Right ventricle myocardium inferior (tissue), 1 donor: ENCODE results near the gene ZBTB40. TPM values are rescaled to one million over a fixed set of nuclear protein-coding genes. Genes with fewer than 3 reads are reported as not detected.

Experiments used
- ATAC-seq: fragments of 200-7000 bp; cut with Tn5 transposase; one replicate; pipeline ENCODE4 v1.9.1; 2020; ENCODE audit warnings: mild to moderate bottlenecking, moderate library complexity
- DNase-seq: peaks from one replicate; pipeline ENCODE4 v3.0.0; 2021; ENCODE audit errors: missing footprints
- intact Hi-C: fragments of 100-400 bp; cut with DNase I; formaldehyde crosslinking; loops from one replicate; pipeline ENCODE4 v1.11.0; 2022
- total RNA-seq: library from RNA; stranded (reverse); fragmentation: NEBNext Ultra II Directional; extraction: Animal tissue kit (Norgen Biotek cat#: 25700); gene quantifications from one replicate; pipeline ENCODE4 v1.2.1, GENCODE V29; 2021
- donor health status: DM: no; HTN: yes; CAD: no; lungs with severe emphysema.

The ZBTB40 gene
- total RNA-seq, 1 donor from 2014 or later: 17.9 TPM

DNA sequence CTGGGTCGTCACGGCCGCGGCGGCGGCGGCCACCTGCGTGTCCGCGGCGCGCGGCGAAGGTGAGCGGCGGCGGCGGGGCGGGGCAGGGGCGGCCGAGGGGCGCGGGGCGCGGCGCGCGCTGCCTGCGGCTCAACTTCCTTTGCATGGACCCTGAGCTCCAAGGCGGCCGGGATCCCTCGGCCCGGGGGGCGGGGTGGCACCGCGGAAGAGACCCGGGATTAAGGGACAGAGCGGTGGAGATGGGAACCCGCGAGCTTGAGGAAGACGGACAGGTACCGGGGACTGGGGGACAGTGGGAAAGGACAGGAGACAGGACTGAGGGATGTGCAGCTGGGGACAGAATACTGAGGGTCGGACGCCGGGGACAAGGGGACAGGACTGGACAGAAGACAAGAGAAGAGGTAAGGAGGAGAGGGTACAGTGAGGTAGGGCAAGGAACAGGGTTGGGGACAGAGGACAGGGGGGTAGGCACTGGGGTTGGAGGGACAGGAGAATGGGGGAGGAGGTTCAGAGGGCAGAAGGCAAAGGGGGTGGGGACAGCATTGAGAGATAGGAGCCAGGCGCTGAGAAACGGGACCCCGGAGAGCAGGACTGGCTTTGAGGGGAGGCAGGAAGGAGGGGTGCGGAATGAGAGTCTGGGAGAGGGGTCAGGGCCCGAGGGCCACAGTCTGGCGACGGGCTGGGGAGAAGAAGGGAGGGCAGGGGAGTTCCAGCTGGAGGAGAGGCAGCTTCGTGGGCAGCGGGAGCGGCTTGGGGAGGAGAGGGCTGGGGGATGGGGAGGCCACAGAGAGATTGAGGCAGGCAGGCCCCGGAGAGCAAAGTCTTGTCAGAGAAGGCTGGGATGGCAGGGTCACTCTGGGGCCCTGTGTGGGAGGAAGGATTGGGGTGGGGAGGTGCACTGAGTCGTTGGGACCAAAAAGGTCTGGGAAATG lies 112.3 kb downstream of the ZBTB40 start:
- no peak for DNase-seq
- no peak for ATAC-seq
- intact Hi-C loops: no loop called here

- DNase-seq (no peak), ATAC-seq (no peak)
- intact Hi-C loops: no loop called here
These were observed 114.5 kb downstream of the ZBTB40 start for GRCh38 chr1:22566161-22566560.

- ATAC-seq (no peak), DNase-seq (no peak)
- intact Hi-C loops: no loop called here
These were observed 115.5 kb downstream of the ZBTB40 start for GRCh38 chr1:22567197-22567596.

DNA sequence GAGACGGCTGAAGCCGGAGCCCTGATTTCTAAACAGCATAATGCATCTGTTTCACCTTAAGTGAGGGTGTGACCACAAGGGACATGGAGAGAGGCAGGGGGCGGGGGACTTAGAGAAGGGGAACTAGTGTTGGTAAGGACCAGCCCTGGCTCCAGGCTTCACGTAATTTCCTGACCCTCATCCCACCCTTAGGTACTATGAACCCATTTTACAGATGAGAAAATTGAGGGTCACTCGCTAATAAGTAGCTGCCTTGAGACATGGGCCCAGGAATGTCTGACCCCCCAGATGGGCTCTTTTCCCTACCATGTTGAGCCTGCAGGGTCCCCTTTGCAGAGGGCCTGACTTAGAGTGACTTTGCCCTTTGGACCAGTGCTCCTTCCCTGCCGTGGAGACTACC lies 116.3 kb downstream of the ZBTB40 start:
- intact Hi-C loops: no loop called here
- DNase-seq: no peak
- no peak for ATAC-seq

- intact Hi-C loops: no loop called here
- ATAC-seq (no peak), DNase-seq (no peak)
These were observed 117.6 kb downstream of the ZBTB40 start for GRCh38 chr1:22569269-22569668.

GRCh38 chr1:22570140-22570909 lies 118.7 kb downstream of the ZBTB40 start:
- no peak for ATAC-seq
- intact Hi-C loops: no loop called here
- no peak for DNase-seq

DNA sequence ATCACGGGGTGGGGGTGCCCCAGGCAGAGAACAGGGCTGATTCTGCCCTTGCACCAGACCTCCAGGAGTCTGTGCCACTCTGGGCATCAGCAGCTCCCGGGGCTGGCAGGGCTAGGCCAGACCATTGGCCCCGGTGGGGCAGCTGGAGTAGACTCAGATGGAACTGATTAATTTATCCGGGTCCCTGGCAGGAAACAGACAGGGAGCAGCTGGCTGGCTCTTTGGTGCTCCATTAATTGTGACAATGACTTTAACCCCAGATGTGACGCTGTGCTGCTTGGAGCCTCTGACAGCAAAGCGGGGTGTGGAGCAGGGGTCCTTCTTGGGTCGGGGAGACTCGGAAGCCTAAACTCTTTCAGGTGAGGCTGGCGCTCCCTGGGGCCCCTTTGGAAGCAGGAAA lies 121.2 kb downstream of the ZBTB40 start:
- DNase-seq (no peak), ATAC-seq (no peak)
- intact Hi-C loops: no loop called here

- intact Hi-C loops: no loop called here
- DNase-seq (no peak), ATAC-seq (no peak)
These were observed 121.6 kb downstream of the ZBTB40 start for GRCh38 chr1:22573237-22573636.

- intact Hi-C loops: no loop called here
- no peak for DNase-seq
- ATAC-seq: no peak
These were observed 124.0 kb downstream of the ZBTB40 start for GRCh38 chr1:22575532-22576149.

GRCh38 chr1:22576150-22576544 lies 124.5 kb downstream of the ZBTB40 start:
- no peak for ATAC-seq
- no peak for DNase-seq
- intact Hi-C loops: no loop called here

- no peak for ATAC-seq
- no peak for DNase-seq
- intact Hi-C loops: no loop called here
These were observed 125.0 kb downstream of the ZBTB40 start for GRCh38 chr1:22576617-22577016.

DNA sequence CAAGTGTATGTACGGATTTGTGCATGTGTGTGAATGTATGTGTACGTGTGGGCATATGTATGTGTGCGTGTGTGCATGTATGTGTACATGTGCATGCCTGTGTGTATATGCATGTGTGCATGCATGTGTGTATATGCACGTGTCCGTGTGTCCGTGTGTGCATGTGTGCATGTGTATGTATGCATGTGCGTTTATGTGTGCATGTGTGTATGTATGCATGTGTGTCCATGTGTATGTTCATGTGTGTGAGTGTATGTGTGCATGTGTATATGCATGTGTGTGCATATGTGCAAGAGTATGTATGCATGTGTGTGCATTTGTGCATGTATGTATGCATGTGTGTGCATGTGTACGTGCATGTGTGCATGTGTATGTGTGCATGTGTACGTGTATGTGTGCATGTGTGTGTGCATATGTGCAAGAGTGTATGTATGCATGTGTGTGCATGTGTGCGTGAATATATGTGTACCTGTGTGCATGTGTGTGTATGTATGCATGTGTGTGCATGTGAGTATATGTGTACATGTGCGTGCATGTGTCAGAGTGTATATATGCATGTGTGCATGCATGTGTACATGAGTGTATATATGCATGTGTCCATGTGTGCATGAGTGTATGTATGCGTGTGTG lies 127.2 kb downstream of the ZBTB40 start:
- DNase-seq (no peak), ATAC-seq (no peak)
- intact Hi-C loops: no loop called here

DNA sequence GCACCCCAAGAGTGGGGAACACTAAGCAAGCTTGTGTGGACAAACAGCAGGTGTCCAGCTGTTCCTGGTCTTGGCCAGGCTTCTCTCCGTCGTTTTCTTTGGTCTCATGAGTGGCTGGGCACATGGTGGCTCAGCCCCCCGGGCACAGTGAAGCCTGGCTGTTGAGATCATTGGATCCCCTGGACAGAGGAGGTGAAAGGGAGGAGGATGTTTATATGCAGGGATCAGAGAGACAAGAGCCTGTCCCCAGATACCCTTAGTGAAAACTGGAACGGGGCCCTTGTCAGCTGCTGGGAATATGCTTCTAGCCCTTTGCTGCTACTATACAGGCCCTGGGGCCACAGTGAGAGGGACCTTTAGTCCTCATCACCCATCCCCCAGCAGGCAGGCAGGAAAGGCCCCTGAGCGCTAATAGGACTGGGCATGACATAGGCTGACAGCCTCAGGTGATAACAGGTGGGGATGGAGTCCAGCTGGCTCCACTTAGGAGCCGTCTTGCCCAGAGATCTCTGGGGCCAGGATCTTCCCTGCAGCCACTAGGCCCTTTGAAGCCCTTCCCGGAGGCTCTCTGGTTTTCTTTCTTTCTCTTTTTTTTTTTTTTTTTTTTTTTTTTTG lies 128.0 kb downstream of the ZBTB40 start:
- peak; percentile 86 for ATAC-seq
- DNase-seq: no peak
- intact Hi-C loops: no loop called here

Other genes with a start within 250 kb of the ZBTB40 start
- not detected for gene EPHA8, start 111.6 kb downstream of the ZBTB40 start, total RNA-seq
- 124 TPM for gene C1QA, start 184.8 kb downstream of the ZBTB40 start, total RNA-seq
- gene C1QC, start 191.8 kb downstream of the ZBTB40 start, total RNA-seq: 140 TPM
- 165 TPM for gene C1QB, start 201.4 kb downstream of the ZBTB40 start, total RNA-seq